CD4-positive, alpha-beta memory T cell (primary cell): ENCODE data around the gene PLXNA1. TPM values are rescaled to one million over a fixed set of nuclear protein-coding genes. Genes with fewer than 3 reads are reported as not detected.

Experiments used
- CTCF ChIA-PET: fragments of 350-600 bp; sonication (Branson Sonifier 250); formaldehyde crosslinking; loops from one replicate; lab custom pipeline; 2021; ENCODE audit warnings: inconsistent platforms; ENCODE audit not compliant: partially characterized antibody; lab: Charles Lee
- POLR2A ChIA-PET: fragments of 350-600 bp; sonication (Branson Sonifier 250); formaldehyde crosslinking; loops from one replicate; lab custom pipeline; 2021; ENCODE audit not compliant: partially characterized antibody; lab: Charles Lee
- DNase-seq, 5 donors: peaks; one replicate each; pipeline versions ENCODE4 v3.0.0 to v3.0.0-alpha.2; 2020 to 2022; ENCODE audit warnings: mixed read lengths in 1 of 5
- H3K27ac ChIP-seq: one replicate; pipeline ENCODE4 v1.7.0; 2013; ENCODE audit warnings: low read depth, low read length
- H3K27me3 ChIP-seq: 2 replicates; pipeline ENCODE4 v1.7.0; 2013; ENCODE audit warnings: mild to moderate bottlenecking, low read length, moderate library complexity; ENCODE audit not compliant: insufficient read depth
- H3K36me3 ChIP-seq: 2 replicates; pipeline ENCODE4 v1.7.0; 2013; ENCODE audit warnings: mild to moderate bottlenecking, low read length, moderate library complexity; ENCODE audit not compliant: insufficient read depth
- H3K4me1 ChIP-seq: 2 replicates; pipeline ENCODE4 v1.7.0; 2013; ENCODE audit warnings: mild to moderate bottlenecking, low read length, moderate library complexity; ENCODE audit not compliant: insufficient read depth
- H3K4me3 ChIP-seq, 2 donors: one replicate each; pipeline ENCODE4 v1.7.0; 2013; ENCODE audit warnings: low read length in 2 of 2, mild to moderate bottlenecking in 1 of 2
- H3K9me3 ChIP-seq, 2 donors: one replicate each; pipeline ENCODE4 v1.7.0; 2013; ENCODE audit warnings: low read length in 2 of 2, control low read depth in 1 of 2; ENCODE audit not compliant: control insufficient read depth in 1 of 2
- H3K27ac Mint-ChIP-seq, 7 donors: one replicate each; pipeline ENCODE4 v1.8.0; 2020 to 2021; ENCODE audit warnings: mixed read lengths in 7 of 7, mild to moderate bottlenecking in 6 of 7, inconsistent platforms in 3 of 7, moderate library complexity in 3 of 7
- H3K27me3 Mint-ChIP-seq, 2 donors: one replicate each; pipeline ENCODE4 v1.8.0; 2020 to 2021; ENCODE audit warnings: mixed read lengths in 2 of 2
- H3K36me3 Mint-ChIP-seq, 2 donors: one replicate each; pipeline ENCODE4 v1.8.0; 2020 to 2021; ENCODE audit warnings: mixed read lengths in 2 of 2, inconsistent platforms in 1 of 2, mild to moderate bottlenecking in 1 of 2
- H3K4me1 Mint-ChIP-seq, 4 donors: one replicate each; pipeline ENCODE4 v1.8.0; 2020 to 2021; ENCODE audit warnings: mixed read lengths in 4 of 4, mild to moderate bottlenecking in 1 of 4
- H3K4me3 Mint-ChIP-seq, 8 donors: one replicate each; pipeline ENCODE4 v1.8.0; 2020 to 2021; ENCODE audit warnings: mixed read lengths in 8 of 8, mild to moderate bottlenecking in 7 of 8, moderate library complexity in 6 of 8, inconsistent platforms in 3 of 8
- H3K9me3 Mint-ChIP-seq, 8 donors: one replicate each; pipeline ENCODE4 v1.8.0; 2020 to 2021; ENCODE audit warnings: mixed read lengths in 8 of 8, mild to moderate bottlenecking in 5 of 8, inconsistent platforms in 3 of 8, moderate library complexity in 1 of 8
- intact Hi-C: fragments of 100-400 bp; cut with micrococcal nuclease; formaldehyde crosslinking; loops from one replicate; pipeline ENCODE4 v1.15.1; 2023
- polyA plus RNA-seq, 2 donors: library from polyadenylated mRNA; unstranded; fragments of 300-500 nt; fragmentation: Illumina TruSeq; gene quantifications; one replicate each; pipeline ENCODE4 v1.2.3, GENCODE V29; 2021
- total RNA-seq, 2 experiments: library from RNA; stranded (reverse); gene quantifications; one replicate each; pipeline ENCODE4 v1.2.3, GENCODE V29; 2021

PLXNA1 gene
- total and polyA plus RNA-seq, 4 experiments from 2014 or later = 0.34 to 21.3 (median 10.2) TPM

- H3K4me3 Mint-ChIP-seq = no peak overlapping the region
- intact Hi-C loops = no loop called here
Measured at GRCh38 chr3:126958638-126959085, 24.3 kb upstream of the PLXNA1 start.

GRCh38 chr3:126959136-126959920 lies 23.6 kb upstream of the PLXNA1 start:
- H3K27me3 ChIP-seq = no peaks in the 10 kb centered on the region
- ChIA-PET POLR2A (no interaction called here), CTCF (no interaction called here)
- H3K4me3 ChIP-seq = no peak overlapping the region
- no peaks in the 10 kb centered on the region for H3K9me3 Mint-ChIP-seq
- H3K4me3 Mint-ChIP-seq = no peak overlapping the region
- H3K36me3 ChIP-seq = no peaks in the 10 kb centered on the region
- intact Hi-C loops = no loop called here
- peaks cover 0 to 3% of the 10 kb centered on the region in 2 donors for H3K36me3 Mint-ChIP-seq
- no peaks in the 10 kb centered on the region for H3K9me3 ChIP-seq
- H3K27ac ChIP-seq = no peak overlapping the region
- no peaks in the 10 kb centered on the region for H3K4me1 ChIP-seq
- no peak for DNase-seq
- H3K27me3 Mint-ChIP-seq = no peaks in the 10 kb centered on the region
- H3K27ac Mint-ChIP-seq = no peak overlapping the region
- H3K4me1 Mint-ChIP-seq = peaks cover 0 to 3% (median under 1%) of the 10 kb centered on the region in 4 donors

More at GRCh38 chr3:126958638-126959085, 24.3 kb upstream of the PLXNA1 start:
- Mint-ChIP-seq H3K4me1 (peaks cover 0 to 3% (median under 1%) of the 10 kb centered on the region in 4 donors), H3K36me3 (peaks cover 0 to 3% of the 10 kb centered on the region in 2 donors), H3K9me3 (no peaks in the 10 kb centered on the region), H3K27ac (no peak overlapping the region), H3K27me3 (no peaks in the 10 kb centered on the region)
- Histone ChIP-seq H3K36me3 (no peaks in the 10 kb centered on the region), H3K9me3 (no peaks in the 10 kb centered on the region), H3K27ac (no peak overlapping the region), H3K4me3 (no peak overlapping the region), H3K27me3 (no peaks in the 10 kb centered on the region), H3K4me1 (no peaks in the 10 kb centered on the region)
- POLR2A ChIA-PET = no interaction called here
- DNase-seq = no peak
- CTCF ChIA-PET = no interaction called here

DNA sequence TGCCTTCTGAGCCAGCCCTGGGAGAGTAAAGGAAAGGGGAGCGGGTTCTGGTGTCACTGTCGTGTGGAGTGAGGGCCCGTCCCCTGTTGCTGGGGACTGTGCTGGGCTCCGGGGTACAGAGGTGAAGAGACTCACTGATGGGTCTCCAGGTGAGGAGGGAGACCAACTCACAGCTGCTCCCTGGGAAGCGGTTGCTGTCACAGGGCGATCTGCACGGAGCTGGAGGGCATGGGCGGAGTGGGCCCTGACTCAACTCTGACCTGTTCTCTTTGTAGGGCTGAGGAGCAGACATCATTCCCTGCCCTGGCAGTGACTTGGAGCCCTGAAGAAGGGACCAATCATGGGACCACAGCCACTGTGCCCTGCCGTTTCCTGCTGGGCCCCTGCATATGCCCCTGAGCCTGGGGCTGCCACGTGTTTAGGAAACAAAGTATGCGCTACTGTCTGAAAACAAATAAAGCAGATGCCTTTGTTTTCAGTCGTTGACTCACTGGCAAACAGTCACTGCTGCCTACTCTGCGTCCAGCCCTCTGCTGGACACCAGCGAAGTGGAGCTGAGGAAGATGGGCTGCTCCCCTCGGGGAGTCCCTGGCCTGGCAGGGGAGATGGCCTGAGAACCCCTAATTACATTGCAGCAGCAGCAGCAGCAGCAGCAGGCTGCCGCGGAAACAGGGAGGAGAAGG lies 22.9 kb upstream of the PLXNA1 start:
- CTCF ChIA-PET = no interaction called here
- Histone ChIP-seq H3K9me3 (no peaks in the 10 kb centered on the region), H3K36me3 (no peaks in the 10 kb centered on the region), H3K27ac (no peak overlapping the region), H3K4me1 (no peaks in the 10 kb centered on the region), H3K4me3 (no peak overlapping the region), H3K27me3 (no peaks in the 10 kb centered on the region)
- POLR2A ChIA-PET = no interaction called here
- intact Hi-C loops = no loop called here
- H3K27me3 Mint-ChIP-seq = peaks cover 0 to 1% of the 10 kb centered on the region in 2 donors
- DNase-seq = no peak
- peaks cover 0 to 3% of the 10 kb centered on the region in 2 donors for H3K36me3 Mint-ChIP-seq
- H3K4me3 Mint-ChIP-seq = no peak overlapping the region
- H3K9me3 Mint-ChIP-seq = no peaks in the 10 kb centered on the region
- no peak overlapping the region for H3K27ac Mint-ChIP-seq
- peaks cover 0 to 7% (median under 1%) of the 10 kb centered on the region in 4 donors for H3K4me1 Mint-ChIP-seq

DNA sequence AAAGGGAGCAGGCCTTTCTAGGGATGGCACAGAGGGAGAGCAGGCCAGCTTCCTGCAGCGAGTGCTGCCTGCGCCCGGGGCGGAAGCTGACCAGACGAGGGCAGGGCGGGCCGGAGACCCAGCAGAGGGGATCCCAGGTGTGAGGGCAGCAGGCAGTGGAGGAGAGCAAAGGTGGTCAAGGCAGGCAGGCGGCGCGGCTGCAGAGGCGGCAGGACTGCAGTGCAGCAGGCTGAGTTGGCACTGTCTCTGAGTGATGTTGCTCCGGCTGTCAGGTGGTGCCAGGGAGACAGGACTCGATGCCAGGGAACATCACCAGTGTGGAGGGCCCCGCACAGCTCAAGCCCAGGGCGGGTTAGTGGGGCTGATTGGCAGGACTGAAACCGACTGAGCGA lies 22.3 kb upstream of the PLXNA1 start:
- POLR2A ChIA-PET = no interaction called here
- Histone ChIP-seq H3K27me3 (no peaks in the 10 kb centered on the region), H3K27ac (no peak overlapping the region), H3K36me3 (no peaks in the 10 kb centered on the region), H3K9me3 (no peaks in the 10 kb centered on the region), H3K4me3 (no peak overlapping the region), H3K4me1 (no peaks in the 10 kb centered on the region)
- Mint-ChIP-seq H3K9me3 (no peaks in the 10 kb centered on the region), H3K36me3 (peaks cover 0 to 3% of the 10 kb centered on the region in 2 donors), H3K4me1 (peaks cover 0 to 7% (median under 1%) of the 10 kb centered on the region in 4 donors), H3K27me3 (peaks cover 0 to 1% of the 10 kb centered on the region in 2 donors), H3K4me3 (no peak overlapping the region), H3K27ac (no peak overlapping the region)
- no peak for DNase-seq
- intact Hi-C loops = no loop called here
- CTCF ChIA-PET = no interaction called here

- H3K36me3 Mint-ChIP-seq = peaks cover 0 to 3% of the 10 kb centered on the region in 2 donors
- peaks cover 0 to 1% of the 10 kb centered on the region in 2 donors for H3K27me3 Mint-ChIP-seq
- Histone ChIP-seq H3K27ac (no peak overlapping the region), H3K4me1 (no peaks in the 10 kb centered on the region), H3K9me3 (no peaks in the 10 kb centered on the region), H3K27me3 (no peaks in the 10 kb centered on the region), H3K4me3 (no peak overlapping the region), H3K36me3 (no peaks in the 10 kb centered on the region)
- DNase-seq = no peak
- intact Hi-C loops = no loop called here
- H3K4me1 Mint-ChIP-seq = peaks cover 0 to 7% (median under 1%) of the 10 kb centered on the region in 4 donors
- POLR2A ChIA-PET = no interaction called here
- no peak overlapping the region for H3K4me3 Mint-ChIP-seq
- H3K9me3 Mint-ChIP-seq = no peaks in the 10 kb centered on the region
- CTCF ChIA-PET = interaction anchor here (1.3 kb wide), 1 partner anchor 439 kb away, joined by 3 read pairs; no protein-coding TSS in a partner anchor
- no peak overlapping the region for H3K27ac Mint-ChIP-seq
Measured at GRCh38 chr3:126961191-126961790, 21.6 kb upstream of the PLXNA1 start.

DNA sequence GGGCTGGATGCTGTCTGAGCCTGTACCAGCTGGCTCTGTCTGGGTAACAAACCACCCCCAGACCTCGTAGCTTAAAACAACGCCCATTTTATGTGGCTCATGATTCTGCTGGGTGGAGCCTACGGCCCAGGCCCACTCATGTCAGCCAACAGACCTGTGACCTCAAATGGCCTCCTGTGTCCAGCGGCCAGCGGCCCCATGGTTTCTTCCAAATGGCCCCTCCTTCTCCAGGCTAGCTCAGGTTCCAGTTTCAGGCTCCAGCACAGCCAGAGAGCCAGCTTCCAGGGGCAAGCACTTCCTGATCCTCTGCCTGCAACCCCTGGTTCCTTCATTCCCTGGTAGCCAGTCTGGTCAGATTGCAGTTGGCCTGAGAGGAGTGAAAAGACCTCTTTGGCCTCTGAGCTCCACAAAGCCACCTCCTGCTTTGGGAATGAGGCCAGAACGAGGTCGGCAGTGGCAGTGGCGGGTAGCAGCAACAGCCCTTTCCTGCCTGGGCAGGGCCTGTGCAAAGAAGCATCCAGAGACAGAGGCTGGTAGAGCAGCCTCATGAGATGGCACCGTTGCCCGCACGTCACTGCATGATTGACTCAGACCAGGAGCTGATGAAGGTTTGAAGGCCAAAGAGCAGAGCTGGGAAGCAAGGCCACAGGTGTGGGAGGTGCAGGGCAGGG lies 21.0 kb upstream of the PLXNA1 start:
- intact Hi-C loops = no loop called here
- Mint-ChIP-seq H3K27ac (no peak overlapping the region), H3K9me3 (no peaks in the 10 kb centered on the region), H3K27me3 (peaks cover 0 to 1% of the 10 kb centered on the region in 2 donors), H3K36me3 (peaks cover 0 to 1% of the 10 kb centered on the region in 2 donors), H3K4me3 (no peak overlapping the region), H3K4me1 (peaks cover 0 to 7% (median 0%) of the 10 kb centered on the region in 4 donors)
- H3K4me3 ChIP-seq = no peak overlapping the region
- H3K9me3 ChIP-seq = no peaks in the 10 kb centered on the region
- H3K27me3 ChIP-seq = no peaks in the 10 kb centered on the region
- ChIA-PET POLR2A (no interaction called here), CTCF (interaction anchor here (1.3 kb wide), 1 partner anchor 439 kb away, joined by 3 read pairs; no protein-coding TSS in a partner anchor)
- H3K27ac ChIP-seq = no peak overlapping the region
- no peaks in the 10 kb centered on the region for H3K36me3 ChIP-seq
- no peak for DNase-seq
- no peaks in the 10 kb centered on the region for H3K4me1 ChIP-seq
